ENCODE measurements around the gene FCHO2. TPM values are rescaled to one million over a fixed set of nuclear protein-coding genes. Genes with fewer than 3 reads are reported as not detected.

The FCHO2 gene
- total RNA-seq, result 10 to 100 TPM in 1 of 2 donors, 1 to 10 TPM in 1; 5.9 to 18.2 TPM

- Histone ChIP-seq H3K4me1 (peaks cover 18% of the 10 kb centered on the region), H3K9me3 (no peaks in the 10 kb centered on the region), H3K4me3 (peak within 1 kb of the TSS; percentile 11 to 29), H3K36me3 (replicated peaks in 1 of 2; ENCODE audit: insufficient read depth in 1 of 2, low read depth in 2 of 2) (no peaks in the 10 kb centered on the region), H3K27me3 (no peaks in the 10 kb centered on the region), H3K27ac (peak within 1 kb of the TSS; percentile 87 to 95 (median 92))
- DNase-seq, result peak; percentile 98 to 99 (median 99)
- peak; percentile 94 for ATAC-seq
- TF ChIP-seq CTCF (IDR thresholded peaks at IDR 0.05) (peak; percentile 80 to 98 (median 89)), POLR2A (IDR thresholded peaks at IDR 0.05) (peak; percentile 75 to 87 (median 79))
- intact Hi-C loops (cut with DNase I), result no loop called here
- 1% methylated on average over 14 to 64 of the region's 64 CpGs for WGBS, 2 donors
These were observed at the start of gene FCHO2 for GRCh38 chr5:72955768-72956323. Gene FCHO2, plus strand, starts transcription at chr5:72956041. Its CDS starts 56 bp downstream, at chr5:72956097.

GRCh38 chr5:72906806-72907205, 49.0 kb upstream of the FCHO2 start:
- no peak overlapping the region for H3K4me3 ChIP-seq
- H3K27ac ChIP-seq, result no peak overlapping the region
- DNase-seq (no peak), ATAC-seq (no peak)
- TF ChIP-seq POLR2A (IDR thresholded peaks at IDR 0.05) (no peak), CTCF (IDR thresholded peaks at IDR 0.05) (no peak)
- intact Hi-C loops (cut with DNase I), result no loop called here
- no peaks in the 10 kb centered on the region for H3K27me3 ChIP-seq
- no peaks in the 10 kb centered on the region for H3K9me3 ChIP-seq
- H3K4me1 ChIP-seq, result no peaks in the 10 kb centered on the region
- H3K36me3 ChIP-seq (replicated peaks in 1 of 2; ENCODE audit: insufficient read depth in 1 of 2, low read depth in 2 of 2), result peaks cover 30 to 40% of the 10 kb centered on the region in 2 donors

GRCh38 chr5:72908664-72909063, 47.2 kb upstream of the FCHO2 start:
- no peak for ATAC-seq
- Histone ChIP-seq H3K27me3 (no peaks in the 10 kb centered on the region), H3K27ac (no peak overlapping the region), H3K36me3 (replicated peaks in 1 of 2; ENCODE audit: insufficient read depth in 1 of 2, low read depth in 2 of 2) (peaks cover 19 to 36% of the 10 kb centered on the region in 2 donors), H3K9me3 (no peaks in the 10 kb centered on the region), H3K4me3 (no peak overlapping the region), H3K4me1 (no peaks in the 10 kb centered on the region)
- intact Hi-C loops (cut with DNase I), result no loop called here
- TF ChIP-seq POLR2A (IDR thresholded peaks at IDR 0.05) (no peak), CTCF (IDR thresholded peaks at IDR 0.05) (no peak)
- 82 to 84% methylated on average over 6 of the region's 6 CpGs for WGBS, 2 donors
- no peak for DNase-seq

GRCh38 chr5:72917371-72917776, 38.5 kb upstream of the FCHO2 start:
- Histone ChIP-seq H3K4me3 (no peak overlapping the region), H3K27ac (no peak overlapping the region), H3K9me3 (no peaks in the 10 kb centered on the region), H3K4me1 (no peaks in the 10 kb centered on the region), H3K36me3 (replicated peaks in 1 of 2; ENCODE audit: insufficient read depth in 1 of 2, low read depth in 2 of 2) (no peaks in the 10 kb centered on the region), H3K27me3 (no peaks in the 10 kb centered on the region)
- WGBS, 2 donors, result 91 to 92% methylated on average over 1 of the region's 1 CpG
- intact Hi-C loops (cut with DNase I), result no loop called here
- ATAC-seq, result no peak
- no peak for TF ChIP-seq POLR2A (IDR thresholded peaks at IDR 0.05)
- no peak for TF ChIP-seq CTCF (IDR thresholded peaks at IDR 0.05)
- no peak for DNase-seq

Measured in body of pancreas (tissue), 4 donors.